ENCODE measurements around the gene NUP210L.

Gene NUP210L

DNA sequence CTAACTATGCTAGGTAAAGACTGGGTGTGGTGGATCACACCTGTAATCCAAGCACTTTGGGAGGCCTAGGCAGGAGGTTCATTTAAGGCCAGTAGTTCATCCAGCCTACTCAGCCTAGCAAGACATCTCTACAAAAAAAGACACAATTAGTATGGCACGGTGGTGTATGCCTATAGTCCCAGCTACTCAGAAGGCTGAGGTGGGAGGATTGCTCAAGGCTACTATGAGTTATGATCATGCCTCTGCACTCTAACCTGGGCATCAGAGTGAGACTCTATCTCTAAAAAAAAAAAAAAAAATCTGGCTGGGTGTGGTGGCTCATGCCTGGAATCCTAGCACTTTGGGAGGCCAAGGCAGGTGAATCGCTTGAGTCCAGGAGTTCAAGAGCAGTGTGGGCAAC lies 21.6 kb downstream of the NUP210L start:
- ChIA-PET POLR2A (no interaction called here), CTCF (interaction anchor here (1.2 kb wide), 1 partner anchor 29 kb away, joined by 3 read pairs; no protein-coding TSS in a partner anchor)
- H3K4me3 ChIP-seq (ENCODE audit: low read depth, low read length) = no peak overlapping the region
- H3K4me1 ChIP-seq (ENCODE audit: control insufficient read depth, insufficient read depth, low read length) = no peaks in the 10 kb centered on the region
- no peak overlapping the region for H3K27ac ChIP-seq (ENCODE audit: extremely low read depth, low read depth, low read length)
- TF ChIP-seq MYNN (tag by site-specific recombination; IDR thresholded peaks at IDR 0.05; ENCODE audit: borderline replicate concordance) = no peak
- no peak for TF ChIP-seq ZNF48 (tag by site-specific recombination; IDR thresholded peaks at IDR 0.05)
- no peak for TF ChIP-seq IKZF3 (tag by site-specific recombination; IDR thresholded peaks at IDR 0.05)
- no peak for TF ChIP-seq ZNF354C (tag by site-specific recombination; IDR thresholded peaks at IDR 0.05; ENCODE audit: borderline replicate concordance, low read depth)
- TF ChIP-seq SP2 (tag by site-specific recombination; IDR thresholded peaks at IDR 0.05) = no peak
- TF ChIP-seq GLIS1 (tag by site-specific recombination; IDR thresholded peaks at IDR 0.05) = no peak
- TF ChIP-seq, protein P1, sequence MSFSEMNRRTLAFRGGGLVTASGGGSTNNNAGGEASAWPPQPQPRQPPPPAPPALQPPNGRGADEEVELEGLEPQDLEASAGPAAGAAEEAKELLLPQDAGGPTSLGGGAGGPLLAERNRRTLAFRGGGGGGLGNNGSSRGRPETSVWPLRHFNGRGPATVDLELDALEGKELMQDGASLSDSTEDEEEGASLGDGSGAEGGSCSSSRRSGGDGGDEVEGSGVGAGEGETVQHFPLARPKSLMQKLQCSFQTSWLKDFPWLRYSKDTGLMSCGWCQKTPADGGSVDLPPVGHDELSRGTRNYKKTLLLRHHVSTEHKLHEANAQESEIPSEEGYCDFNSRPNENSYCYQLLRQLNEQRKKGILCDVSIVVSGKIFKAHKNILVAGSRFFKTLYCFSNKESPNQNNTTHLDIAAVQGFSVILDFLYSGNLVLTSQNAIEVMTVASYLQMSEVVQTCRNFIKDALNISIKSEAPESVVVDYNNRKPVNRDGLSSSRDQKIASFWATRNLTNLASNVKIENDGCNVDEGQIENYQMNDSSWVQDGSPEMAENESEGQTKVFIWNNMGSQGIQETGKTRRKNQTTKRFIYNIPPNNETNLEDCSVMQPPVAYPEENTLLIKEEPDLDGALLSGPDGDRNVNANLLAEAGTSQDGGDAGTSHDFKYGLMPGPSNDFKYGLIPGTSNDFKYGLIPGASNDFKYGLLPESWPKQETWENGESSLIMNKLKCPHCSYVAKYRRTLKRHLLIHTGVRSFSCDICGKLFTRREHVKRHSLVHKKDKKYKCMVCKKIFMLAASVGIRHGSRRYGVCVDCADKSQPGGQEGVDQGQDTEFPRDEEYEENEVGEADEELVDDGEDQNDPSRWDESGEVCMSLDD (tag by site-specific recombination; IDR thresholded peaks at IDR 0.05) = no peak
- TF ChIP-seq, protein P2, sequence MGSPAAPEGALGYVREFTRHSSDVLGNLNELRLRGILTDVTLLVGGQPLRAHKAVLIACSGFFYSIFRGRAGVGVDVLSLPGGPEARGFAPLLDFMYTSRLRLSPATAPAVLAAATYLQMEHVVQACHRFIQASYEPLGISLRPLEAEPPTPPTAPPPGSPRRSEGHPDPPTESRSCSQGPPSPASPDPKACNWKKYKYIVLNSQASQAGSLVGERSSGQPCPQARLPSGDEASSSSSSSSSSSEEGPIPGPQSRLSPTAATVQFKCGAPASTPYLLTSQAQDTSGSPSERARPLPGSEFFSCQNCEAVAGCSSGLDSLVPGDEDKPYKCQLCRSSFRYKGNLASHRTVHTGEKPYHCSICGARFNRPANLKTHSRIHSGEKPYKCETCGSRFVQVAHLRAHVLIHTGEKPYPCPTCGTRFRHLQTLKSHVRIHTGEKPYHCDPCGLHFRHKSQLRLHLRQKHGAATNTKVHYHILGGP (tag by site-specific recombination; IDR thresholded peaks at IDR 0.05) = no peak
- TF ChIP-seq TRIM28 (IDR thresholded peaks at IDR 0.05; ENCODE audit: borderline replicate concordance, low read length) = no peak
- no peak for TF ChIP-seq ZNF423 (tag by site-specific recombination; IDR thresholded peaks at IDR 0.05)
- TF ChIP-seq, protein P3, sequence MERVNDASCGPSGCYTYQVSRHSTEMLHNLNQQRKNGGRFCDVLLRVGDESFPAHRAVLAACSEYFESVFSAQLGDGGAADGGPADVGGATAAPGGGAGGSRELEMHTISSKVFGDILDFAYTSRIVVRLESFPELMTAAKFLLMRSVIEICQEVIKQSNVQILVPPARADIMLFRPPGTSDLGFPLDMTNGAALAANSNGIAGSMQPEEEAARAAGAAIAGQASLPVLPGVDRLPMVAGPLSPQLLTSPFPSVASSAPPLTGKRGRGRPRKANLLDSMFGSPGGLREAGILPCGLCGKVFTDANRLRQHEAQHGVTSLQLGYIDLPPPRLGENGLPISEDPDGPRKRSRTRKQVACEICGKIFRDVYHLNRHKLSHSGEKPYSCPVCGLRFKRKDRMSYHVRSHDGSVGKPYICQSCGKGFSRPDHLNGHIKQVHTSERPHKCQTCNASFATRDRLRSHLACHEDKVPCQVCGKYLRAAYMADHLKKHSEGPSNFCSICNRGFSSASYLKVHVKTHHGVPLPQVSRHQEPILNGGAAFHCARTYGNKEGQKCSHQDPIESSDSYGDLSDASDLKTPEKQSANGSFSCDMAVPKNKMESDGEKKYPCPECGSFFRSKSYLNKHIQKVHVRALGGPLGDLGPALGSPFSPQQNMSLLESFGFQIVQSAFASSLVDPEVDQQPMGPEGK (tag by site-specific recombination; IDR thresholded peaks at IDR 0.05) = no peak
- TF ChIP-seq ZNF514 (tag by site-specific recombination; IDR thresholded peaks at IDR 0.05) = no peak
- TF ChIP-seq HOXD13 (CRISPR knock-in tag; IDR thresholded peaks at IDR 0.05; ENCODE audit: borderline replicate concordance) = no peak
- TF ChIP-seq GFI1B (tag by site-specific recombination; IDR thresholded peaks at IDR 0.05) = no peak
- TF ChIP-seq ZNF19 (tag by site-specific recombination; IDR thresholded peaks at IDR 0.05; ENCODE audit: low read depth) = no peak
- no peak for TF ChIP-seq ZNF157 (tag by site-specific recombination; IDR thresholded peaks at IDR 0.05)
- no peak for TF ChIP-seq ZNF140 (tag by site-specific recombination; IDR thresholded peaks at IDR 0.05)
- no peaks in the 10 kb centered on the region for H3K36me3 ChIP-seq (ENCODE audit: control insufficient read depth in 2 of 2, insufficient read depth in 1 of 2, low read length in 2 of 2)
- no peaks in the 10 kb centered on the region for H3K9me3 ChIP-seq (ENCODE audit: control insufficient read depth, insufficient read depth, low read depth, low read length)

DNA sequence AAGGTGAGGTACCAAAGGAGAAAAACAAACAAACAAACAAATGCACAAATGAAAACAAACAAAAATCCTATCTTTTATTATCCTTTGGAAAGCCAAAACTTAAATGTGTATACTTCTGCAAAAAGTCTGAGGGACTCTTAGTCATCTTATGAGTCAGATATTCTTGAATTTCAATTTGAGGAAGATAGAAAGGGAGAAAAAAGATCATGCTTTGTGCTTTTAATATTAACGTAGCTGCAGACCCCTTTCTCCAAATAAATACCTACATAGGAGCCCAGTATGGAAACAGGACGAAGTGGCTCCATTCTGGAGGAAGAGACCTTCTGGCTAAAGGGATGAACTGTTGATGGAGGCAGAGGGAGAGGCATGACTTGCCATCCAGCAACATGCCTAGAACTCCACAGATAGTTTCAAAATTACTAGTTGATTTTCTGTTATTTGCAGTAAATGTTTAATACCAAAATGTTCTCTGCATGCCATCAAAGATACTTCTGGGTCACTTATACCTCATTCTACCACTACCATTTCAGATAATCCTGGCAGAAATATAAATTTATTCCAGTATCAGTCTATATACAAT lies 25.4 kb downstream of the NUP210L start:
- ChIA-PET CTCF (interaction anchor here (0.6 to 0.7 kb wide), 2 partner anchors 9 to 15 kb away, joined by 4 to 8 read pairs; no protein-coding TSS in a partner anchor), POLR2A (no interaction called here)
- Histone ChIP-seq H3K27ac (ENCODE audit: extremely low read depth, low read depth, low read length) (no peak overlapping the region), H3K4me3 (ENCODE audit: low read depth, low read length) (no peak overlapping the region), H3K9me3 (ENCODE audit: control insufficient read depth, insufficient read depth, low read depth, low read length) (no peaks in the 10 kb centered on the region), H3K36me3 (ENCODE audit: control insufficient read depth in 2 of 2, insufficient read depth in 1 of 2, low read length in 2 of 2) (no peaks in the 10 kb centered on the region), H3K4me1 (ENCODE audit: control insufficient read depth, insufficient read depth, low read length) (no peaks in the 10 kb centered on the region)
- TF ChIP-seq ZNF776 (tag by site-specific recombination; IDR thresholded peaks at IDR 0.05; ENCODE audit: borderline replicate concordance) (no peak), ZNF16 (tag by site-specific recombination; IDR thresholded peaks at IDR 0.05; ENCODE audit: low read depth) (no peak), ZNF366 (tag by site-specific recombination; conservative IDR thresholded peaks at IDR 0.05) (no peak), GLI4 (tag by site-specific recombination; IDR thresholded peaks at IDR 0.05) (no peak), ZNF248 (tag by site-specific recombination; IDR thresholded peaks at IDR 0.05) (no peak), ZNF623 (tag by site-specific recombination; IDR thresholded peaks at IDR 0.05) (no peak), ZNF416 (tag by site-specific recombination; IDR thresholded peaks at IDR 0.05) (no peak), ZNF114 (tag by site-specific recombination; IDR thresholded peaks at IDR 0.05) (no peak), ZNF670 (tag by site-specific recombination; IDR thresholded peaks at IDR 0.05; ENCODE audit: low read depth) (no peak)
- TF ChIP-seq, protein P4, sequence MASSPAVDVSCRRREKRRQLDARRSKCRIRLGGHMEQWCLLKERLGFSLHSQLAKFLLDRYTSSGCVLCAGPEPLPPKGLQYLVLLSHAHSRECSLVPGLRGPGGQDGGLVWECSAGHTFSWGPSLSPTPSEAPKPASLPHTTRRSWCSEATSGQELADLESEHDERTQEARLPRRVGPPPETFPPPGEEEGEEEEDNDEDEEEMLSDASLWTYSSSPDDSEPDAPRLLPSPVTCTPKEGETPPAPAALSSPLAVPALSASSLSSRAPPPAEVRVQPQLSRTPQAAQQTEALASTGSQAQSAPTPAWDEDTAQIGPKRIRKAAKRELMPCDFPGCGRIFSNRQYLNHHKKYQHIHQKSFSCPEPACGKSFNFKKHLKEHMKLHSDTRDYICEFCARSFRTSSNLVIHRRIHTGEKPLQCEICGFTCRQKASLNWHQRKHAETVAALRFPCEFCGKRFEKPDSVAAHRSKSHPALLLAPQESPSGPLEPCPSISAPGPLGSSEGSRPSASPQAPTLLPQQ (tag by site-specific recombination; IDR thresholded peaks at IDR 0.05) = no peak
- TF ChIP-seq, protein P5, sequence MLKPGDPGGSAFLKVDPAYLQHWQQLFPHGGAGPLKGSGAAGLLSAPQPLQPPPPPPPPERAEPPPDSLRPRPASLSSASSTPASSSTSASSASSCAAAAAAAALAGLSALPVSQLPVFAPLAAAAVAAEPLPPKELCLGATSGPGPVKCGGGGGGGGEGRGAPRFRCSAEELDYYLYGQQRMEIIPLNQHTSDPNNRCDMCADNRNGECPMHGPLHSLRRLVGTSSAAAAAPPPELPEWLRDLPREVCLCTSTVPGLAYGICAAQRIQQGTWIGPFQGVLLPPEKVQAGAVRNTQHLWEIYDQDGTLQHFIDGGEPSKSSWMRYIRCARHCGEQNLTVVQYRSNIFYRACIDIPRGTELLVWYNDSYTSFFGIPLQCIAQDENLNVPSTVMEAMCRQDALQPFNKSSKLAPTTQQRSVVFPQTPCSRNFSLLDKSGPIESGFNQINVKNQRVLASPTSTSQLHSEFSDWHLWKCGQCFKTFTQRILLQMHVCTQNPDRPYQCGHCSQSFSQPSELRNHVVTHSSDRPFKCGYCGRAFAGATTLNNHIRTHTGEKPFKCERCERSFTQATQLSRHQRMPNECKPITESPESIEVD (tag by site-specific recombination; IDR thresholded peaks at IDR 0.05) = no peak
